Measurements from ENCODE around the gene PGPEP1.
A peak's percentile ranks its signal among the peaks of the same experiment; 100 is the strongest.
"Not testable (repeated sequence)": the region's sequence is repeated elsewhere in the genome, so short reads cannot be mapped to it uniquely, and the experiment has no call there.

The PGPEP1 gene

GRCh38 chr19:18308948-18309325, 31.5 kb upstream of the PGPEP1 start:
- DNase-seq, result no peak

DNA sequence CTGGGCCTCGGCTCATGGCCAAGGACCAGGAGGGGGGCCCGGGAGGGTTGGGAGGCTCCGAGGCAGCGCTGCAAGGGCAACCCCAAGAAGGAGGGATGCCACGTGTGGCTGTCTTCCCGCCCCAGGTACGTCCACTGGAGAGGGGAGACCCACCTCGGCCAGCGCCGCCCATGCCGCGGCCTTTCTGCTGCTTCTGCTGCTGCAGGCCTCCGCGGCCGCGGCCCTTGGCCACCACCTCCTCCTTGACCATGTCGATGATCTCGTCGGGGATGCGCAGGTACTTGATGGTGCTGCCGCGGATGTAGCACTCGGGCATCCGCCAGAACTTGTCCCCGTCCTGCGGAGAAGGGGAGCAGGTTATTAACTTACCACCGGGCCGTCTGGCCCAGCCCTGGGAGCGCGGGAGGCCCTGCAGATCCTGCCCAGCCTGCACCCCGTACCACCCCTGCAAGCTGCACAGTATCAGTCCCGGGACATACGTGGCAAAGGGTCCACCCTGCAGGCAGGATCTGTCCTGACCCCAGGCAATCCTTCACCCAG, 30.8 kb upstream of the PGPEP1 start:
- DNase-seq, result no peak

- DNase-seq, result no peak
These were observed 30.1 kb upstream of the PGPEP1 start for GRCh38 chr19:18310118-18310909.

DNA sequence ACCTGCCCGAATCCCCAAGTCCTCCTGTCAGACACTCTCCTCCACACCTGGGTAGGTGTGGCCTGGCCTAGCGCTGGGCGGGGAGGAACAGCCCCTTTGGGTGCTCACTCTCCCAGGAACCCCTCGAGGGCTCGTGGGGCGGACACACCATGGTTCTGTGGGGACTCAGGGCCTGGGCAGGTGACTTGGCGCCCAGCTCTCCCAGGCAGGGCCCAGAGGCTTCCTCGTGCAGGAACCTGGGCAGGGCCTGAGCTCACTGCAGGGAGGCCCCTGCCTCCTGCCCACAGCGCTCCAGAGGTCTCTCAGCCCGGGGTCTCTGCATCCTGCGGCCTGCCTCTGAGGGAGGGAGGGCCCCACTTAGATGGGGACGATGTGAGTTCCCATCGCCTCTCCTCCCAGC, 29.4 kb upstream of the PGPEP1 start:
- DNase-seq, result no peak

DNA sequence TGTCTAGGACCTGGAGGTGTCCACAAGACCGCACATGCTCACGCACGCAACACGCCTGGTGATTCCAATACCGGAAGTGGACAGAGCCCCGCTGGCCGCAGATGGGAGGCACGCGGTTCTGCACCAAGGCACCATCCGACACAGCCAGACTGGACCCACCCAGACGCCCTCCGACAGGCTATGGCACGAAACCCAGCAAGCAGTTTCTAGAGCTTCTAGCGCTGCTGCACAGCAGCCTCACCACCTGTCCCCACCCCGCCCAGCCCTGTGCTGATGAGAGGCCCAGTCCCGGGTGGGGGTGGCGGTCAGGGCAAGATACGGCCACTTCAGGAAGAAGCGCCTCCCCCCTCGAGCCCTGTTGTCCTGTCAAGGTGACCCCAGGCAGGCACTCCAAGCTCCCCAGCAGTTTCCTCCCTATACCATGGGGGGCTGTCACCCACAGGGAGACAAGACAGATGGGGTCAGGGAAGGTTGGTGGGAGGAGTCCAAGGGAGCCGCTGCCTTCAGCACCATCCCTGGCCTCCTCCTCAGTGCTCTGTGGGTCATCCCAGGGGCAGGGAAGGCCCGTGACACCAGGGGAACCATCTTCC, 28.8 kb upstream of the PGPEP1 start:
- DNase-seq, result no peak

GRCh38 chr19:18312092-18312534, 28.3 kb upstream of the PGPEP1 start:
- no peak for DNase-seq

- no peak for DNase-seq
These were observed 27.0 kb upstream of the PGPEP1 start for GRCh38 chr19:18313398-18313797.

- peak; percentile 75 to 78 for DNase-seq
These were observed 22.2 kb upstream of the PGPEP1 start for GRCh38 chr19:18317961-18318800.

GRCh38 chr19:18319591-18320135, 20.7 kb upstream of the PGPEP1 start:
- no peak for DNase-seq

- no peak for DNase-seq
These were observed 19.3 kb upstream of the PGPEP1 start for GRCh38 chr19:18320865-18321733.

DNA sequence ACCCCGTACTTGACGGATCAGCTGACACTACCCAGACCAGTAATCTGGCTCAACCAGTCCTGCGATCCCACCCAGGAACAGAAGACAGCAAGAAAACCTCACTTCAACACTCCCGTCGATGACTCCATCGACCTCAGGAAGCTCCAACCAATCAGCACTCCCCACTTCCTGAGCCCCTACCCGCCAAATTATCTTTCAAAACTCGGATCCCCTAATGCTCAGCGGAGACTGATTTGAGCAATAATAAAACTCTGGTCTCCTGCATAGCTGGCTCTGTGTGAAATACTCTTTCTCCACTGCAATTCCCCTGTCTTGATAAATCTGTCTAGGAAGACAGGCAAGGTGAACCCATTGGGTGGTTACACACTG, 18.7 kb upstream of the PGPEP1 start:
- DNase-seq, result peak; percentile 47 to 51

DNA sequence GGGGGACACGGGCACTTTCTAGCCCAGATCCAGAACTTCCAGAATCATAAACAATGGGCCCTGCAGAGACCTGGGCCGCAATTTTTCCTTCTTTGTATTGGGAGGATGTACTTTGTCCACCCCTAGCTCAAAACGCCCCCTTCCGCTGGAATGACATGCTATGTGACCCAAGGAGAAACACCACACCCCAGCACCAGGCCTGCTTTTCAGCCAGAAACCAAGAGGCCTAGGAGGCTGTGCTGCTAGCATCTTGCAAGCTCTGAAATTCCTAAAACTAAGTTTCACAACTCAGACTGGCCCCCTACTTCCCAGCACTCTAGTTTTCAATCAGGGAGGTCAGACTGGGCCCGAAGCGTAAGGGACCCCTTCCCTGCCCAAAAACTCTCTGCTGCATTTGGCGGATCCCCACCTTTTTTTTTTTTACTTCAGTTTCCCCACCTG, 18.1 kb upstream of the PGPEP1 start:
- peak; percentile 28 to 29 for DNase-seq

GRCh38 chr19:18322759-18323460, 17.5 kb upstream of the PGPEP1 start, which contains the start of gene LSM4:
Gene LSM4, minus strand, starts transcription at chr19:18323076. Its CDS starts 56 bp downstream, at chr19:18323020.
- DNase-seq, result peak; percentile 95 to 97

- DNase-seq, result not testable (repeated sequence)
These were observed 16.0 kb upstream of the PGPEP1 start for GRCh38 chr19:18324373-18324731.

GRCh38 chr19:18326772-18327171, 13.6 kb upstream of the PGPEP1 start:
- no peak for DNase-seq

DNA sequence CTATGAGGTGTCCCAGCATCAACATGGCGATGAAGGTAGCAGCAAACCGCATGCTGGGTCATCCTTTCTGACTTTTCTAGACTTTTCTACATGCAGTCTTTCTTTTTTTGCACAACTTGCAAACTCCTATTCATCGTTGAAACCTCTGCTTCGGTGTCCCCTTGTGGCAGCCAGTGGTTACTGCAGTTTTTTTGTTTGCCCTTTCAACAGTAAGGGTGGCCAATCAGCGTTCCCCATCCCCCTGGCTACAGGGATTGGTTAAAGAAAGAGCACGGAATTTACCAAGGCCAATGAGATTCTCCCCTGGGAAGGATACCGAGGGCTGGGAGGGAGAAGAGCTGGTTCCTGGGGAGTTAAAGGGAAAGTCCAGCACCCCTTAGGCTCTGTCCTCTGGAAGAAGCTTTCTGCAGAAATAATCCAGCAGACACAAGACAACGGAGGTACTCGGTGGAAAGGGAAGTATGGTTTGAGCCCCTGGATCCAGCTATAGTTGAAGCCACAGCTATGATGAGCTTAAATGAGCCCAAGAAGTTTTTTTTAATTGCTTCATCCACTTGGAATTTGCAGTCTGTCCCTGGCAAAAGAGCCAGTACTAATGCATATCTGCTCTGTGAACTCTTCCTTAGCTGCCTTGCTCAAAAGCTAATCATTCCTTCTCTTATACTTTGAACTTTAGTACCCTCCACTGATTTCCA, 11.9 kb upstream of the PGPEP1 start:
- DNase-seq, result peak; percentile 96 to 97

- DNase-seq, result no peak
These were observed 11.4 kb upstream of the PGPEP1 start for GRCh38 chr19:18329035-18329376.

GRCh38 chr19:18330868-18331267, 9.5 kb upstream of the PGPEP1 start:
- no peak for DNase-seq

- no peak for DNase-seq
These were observed 7.4 kb upstream of the PGPEP1 start for GRCh38 chr19:18332917-18333530.

DNA sequence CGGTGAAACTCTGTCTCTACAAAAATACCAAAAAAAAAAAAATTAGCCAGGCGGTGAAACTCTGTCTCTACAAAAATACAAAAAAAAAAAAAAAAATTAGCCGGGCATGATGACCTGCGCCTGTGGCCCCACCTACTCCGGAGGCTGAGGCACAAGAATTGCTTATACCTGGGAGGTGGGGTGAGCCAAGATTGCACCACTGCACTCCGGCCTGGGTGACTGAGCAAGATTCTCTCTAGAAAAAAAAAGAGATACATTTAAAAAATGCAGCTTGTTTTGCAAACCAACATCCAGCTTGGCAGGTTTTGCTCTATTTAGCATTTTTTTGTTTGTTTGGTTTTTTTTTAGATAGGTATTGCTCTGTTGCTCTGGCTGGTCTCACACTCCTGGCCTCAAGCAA, 6.7 kb upstream of the PGPEP1 start:
- DNase-seq, result no peak

Data from AML-193 (cell line).